Measurements from ENCODE around the gene PAPPA.

PAPPA gene

DNA sequence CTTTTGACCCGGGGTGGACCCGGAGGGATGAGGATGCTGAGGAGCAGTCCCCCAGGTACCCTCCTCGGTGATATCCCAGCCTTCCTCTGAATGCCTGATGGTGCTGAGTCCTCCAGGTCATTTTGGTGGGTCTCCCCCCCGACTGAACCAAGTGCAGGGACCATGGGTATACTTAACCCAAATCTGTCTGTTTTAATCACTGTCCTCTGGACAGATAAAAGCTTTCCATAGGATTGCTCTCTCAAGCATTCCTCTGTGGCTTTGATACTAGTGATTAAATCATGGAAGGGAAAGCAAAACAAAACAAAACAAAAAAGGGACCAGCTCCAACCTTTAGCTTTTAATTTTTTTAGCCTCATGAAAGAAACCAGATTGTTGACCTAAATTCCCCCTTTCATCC is 26.0 kb downstream of the PAPPA start:
- TF ChIP-seq, protein P1, sequence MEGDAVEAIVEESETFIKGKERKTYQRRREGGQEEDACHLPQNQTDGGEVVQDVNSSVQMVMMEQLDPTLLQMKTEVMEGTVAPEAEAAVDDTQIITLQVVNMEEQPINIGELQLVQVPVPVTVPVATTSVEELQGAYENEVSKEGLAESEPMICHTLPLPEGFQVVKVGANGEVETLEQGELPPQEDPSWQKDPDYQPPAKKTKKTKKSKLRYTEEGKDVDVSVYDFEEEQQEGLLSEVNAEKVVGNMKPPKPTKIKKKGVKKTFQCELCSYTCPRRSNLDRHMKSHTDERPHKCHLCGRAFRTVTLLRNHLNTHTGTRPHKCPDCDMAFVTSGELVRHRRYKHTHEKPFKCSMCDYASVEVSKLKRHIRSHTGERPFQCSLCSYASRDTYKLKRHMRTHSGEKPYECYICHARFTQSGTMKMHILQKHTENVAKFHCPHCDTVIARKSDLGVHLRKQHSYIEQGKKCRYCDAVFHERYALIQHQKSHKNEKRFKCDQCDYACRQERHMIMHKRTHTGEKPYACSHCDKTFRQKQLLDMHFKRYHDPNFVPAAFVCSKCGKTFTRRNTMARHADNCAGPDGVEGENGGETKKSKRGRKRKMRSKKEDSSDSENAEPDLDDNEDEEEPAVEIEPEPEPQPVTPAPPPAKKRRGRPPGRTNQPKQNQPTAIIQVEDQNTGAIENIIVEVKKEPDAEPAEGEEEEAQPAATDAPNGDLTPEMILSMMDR (conservative IDR thresholded peaks at IDR 0.05; ENCODE audit: low read depth, low read length): no peak
- no peak for DNase-seq (ENCODE audit: low read depth)
- H3K4me3 ChIP-seq (ENCODE audit: low read length): no peak overlapping the region

DNA sequence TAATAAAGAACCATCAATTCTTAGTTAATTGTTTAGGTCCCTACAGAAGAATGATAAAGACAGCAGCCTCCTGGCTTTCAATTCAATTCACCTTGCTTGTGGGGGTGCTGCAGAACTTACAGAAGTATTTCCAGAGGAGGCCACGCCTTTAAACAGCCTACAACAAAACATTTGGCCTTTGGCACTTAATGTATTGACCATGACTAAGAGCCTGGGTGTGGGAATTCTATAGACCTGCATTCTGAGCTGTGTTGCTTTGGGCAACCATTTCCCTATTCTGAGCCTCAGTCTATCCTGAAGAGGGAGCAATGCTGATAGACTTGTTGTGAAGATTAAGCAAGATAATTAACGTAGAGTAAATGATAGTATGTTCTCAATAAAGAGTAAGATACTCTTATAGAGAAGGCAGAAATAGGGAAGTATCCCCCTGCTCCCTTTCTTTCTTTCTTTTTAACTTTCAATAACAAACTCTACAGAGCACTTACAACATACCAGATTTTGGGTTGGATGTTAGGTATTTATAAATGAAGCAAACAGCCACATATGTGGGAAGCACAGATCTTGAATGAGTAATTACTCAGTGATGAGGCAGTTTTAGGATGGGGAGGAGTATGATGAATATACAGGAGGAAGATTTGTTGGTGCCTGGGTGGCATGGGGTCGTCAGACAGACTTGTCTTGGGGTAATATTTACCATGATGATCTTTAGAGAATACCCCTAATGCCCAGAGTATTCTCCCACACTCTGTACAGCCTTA is 28.4 kb downstream of the PAPPA start:
- no peak overlapping the region for H3K4me3 ChIP-seq (ENCODE audit: low read length)
- no peak for DNase-seq (ENCODE audit: low read depth)
- TF ChIP-seq, protein P1 (conservative IDR thresholded peaks at IDR 0.05; ENCODE audit: low read depth, low read length): no peak

DNA sequence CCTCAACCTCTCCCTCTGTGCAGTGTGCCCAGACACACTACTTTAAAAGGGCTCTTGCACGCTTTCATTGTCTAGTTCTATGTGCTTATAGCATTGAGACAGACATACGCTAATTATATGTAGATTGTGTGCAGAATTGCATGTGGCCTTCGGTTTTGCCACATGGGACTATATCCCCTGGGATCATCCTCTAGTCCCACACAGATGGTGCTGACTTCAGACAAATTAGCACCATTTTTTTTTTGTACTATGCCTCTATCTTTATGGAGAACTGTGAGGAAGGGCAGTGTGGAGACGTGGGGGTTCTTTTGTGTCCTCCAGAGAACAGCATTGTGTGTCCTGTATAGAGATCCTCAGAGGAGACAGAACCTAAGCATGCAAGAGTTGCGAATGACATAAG is 29.3 kb downstream of the PAPPA start:
- H3K4me3 ChIP-seq (ENCODE audit: low read length): no peak overlapping the region
- no peak for DNase-seq (ENCODE audit: low read depth)
- TF ChIP-seq, protein P1 (conservative IDR thresholded peaks at IDR 0.05; ENCODE audit: low read depth, low read length): no peak

DNA sequence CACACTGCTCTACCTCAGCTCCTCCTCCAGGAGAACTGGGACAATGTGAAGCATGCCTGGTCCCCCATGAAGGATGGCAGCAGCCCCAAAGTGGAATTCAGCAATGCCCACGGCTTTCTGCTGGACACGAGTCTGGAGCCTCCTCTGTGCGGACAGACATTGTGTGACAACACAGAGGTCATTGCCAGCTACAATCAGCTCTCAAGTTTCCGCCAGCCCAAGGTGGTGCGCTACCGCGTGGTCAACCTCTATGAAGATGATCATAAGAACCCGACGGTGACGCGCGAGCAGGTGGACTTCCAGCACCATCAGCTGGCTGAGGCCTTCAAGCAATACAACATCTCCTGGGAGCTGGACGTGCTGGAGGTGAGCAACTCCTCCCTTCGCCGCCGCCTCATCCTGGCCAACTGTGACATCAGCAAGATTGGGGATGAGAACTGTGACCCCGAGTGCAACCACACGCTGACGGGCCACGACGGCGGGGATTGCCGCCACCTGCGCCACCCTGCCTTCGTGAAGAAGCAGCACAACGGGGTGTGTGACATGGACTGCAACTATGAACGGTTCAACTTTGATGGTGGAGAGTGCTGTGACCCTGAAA is 34.1 kb downstream of the PAPPA start:
- DNase-seq (ENCODE audit: low read depth): no peak
- H3K4me3 ChIP-seq (ENCODE audit: low read length): no peak overlapping the region
- TF ChIP-seq, protein P1 (conservative IDR thresholded peaks at IDR 0.05; ENCODE audit: low read depth, low read length): no peak

DNA sequence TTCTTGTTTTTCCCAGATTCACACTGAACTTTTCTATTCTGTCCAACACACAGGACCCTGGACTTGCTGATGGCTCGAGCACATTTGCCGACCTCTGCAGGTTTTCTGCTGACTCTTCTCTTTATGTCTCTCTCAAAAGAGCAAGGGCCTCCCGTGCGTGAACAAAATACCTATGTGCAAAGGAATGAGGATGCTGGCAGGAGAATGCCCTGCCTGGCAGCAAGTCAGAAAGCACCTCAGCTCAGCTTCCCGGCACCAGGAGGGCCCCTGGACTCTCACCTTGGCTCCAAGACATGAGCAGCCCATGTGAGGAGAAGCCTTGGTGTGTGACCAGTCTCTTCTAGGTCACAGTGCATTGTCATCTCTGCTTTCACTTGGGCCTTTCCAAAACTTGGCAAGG is 36.1 kb downstream of the PAPPA start:
- H3K4me3 ChIP-seq (ENCODE audit: low read length): no peak overlapping the region
- TF ChIP-seq, protein P1 (conservative IDR thresholded peaks at IDR 0.05; ENCODE audit: low read depth, low read length): no peak
- no peak for DNase-seq (ENCODE audit: low read depth)

DNA sequence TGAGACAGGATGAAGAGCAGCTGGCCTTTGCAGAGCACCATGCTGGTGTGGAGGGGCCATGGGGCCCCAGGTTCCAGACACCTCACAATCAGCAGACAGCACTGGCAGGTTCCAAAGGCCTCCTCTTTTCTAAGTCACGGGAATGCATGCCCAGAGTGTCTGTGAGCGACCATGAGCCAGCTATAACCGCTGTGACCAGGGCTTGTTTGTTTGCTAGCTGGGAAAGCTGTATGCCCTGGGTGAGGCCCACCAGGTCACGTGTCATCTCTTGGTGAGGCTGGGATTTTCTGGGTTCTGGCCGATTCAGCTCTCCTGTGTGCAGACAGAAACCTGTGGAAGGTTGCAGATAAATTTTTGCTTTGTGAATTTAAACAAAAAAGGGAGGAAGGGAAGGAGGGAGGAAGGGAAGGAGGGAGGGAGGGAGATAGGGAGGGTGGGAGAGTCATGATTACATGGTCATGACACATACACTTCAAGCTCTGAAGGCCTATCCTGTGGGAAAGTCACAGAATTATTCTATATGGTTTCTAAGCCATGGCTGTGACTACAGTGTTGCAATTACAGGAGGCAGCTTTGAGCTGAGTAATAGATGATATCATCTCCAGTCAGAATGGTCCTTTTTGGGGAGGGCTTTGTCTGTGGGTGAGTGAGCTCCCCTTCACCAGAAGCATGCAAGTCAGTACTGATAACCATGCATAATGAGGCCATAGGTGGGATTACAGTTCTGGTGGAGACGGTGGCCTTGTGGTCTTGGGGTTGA is 37.2 kb downstream of the PAPPA start:
- no peak overlapping the region for H3K4me3 ChIP-seq (ENCODE audit: low read length)
- DNase-seq (ENCODE audit: low read depth): no peak
- TF ChIP-seq, protein P1 (conservative IDR thresholded peaks at IDR 0.05; ENCODE audit: low read depth, low read length): no peak
